ENCODE results near the gene REL. TPM values are rescaled to one million over a fixed set of nuclear protein-coding genes. Genes with fewer than 3 reads are reported as not detected.

The REL gene
- total and polyA plus RNA-seq, 2 of the 13 experiments (the other 11 are each of a cell fraction or from before 2014, with no cell fraction given) = 3.7 to 7.0 TPM

DNA sequence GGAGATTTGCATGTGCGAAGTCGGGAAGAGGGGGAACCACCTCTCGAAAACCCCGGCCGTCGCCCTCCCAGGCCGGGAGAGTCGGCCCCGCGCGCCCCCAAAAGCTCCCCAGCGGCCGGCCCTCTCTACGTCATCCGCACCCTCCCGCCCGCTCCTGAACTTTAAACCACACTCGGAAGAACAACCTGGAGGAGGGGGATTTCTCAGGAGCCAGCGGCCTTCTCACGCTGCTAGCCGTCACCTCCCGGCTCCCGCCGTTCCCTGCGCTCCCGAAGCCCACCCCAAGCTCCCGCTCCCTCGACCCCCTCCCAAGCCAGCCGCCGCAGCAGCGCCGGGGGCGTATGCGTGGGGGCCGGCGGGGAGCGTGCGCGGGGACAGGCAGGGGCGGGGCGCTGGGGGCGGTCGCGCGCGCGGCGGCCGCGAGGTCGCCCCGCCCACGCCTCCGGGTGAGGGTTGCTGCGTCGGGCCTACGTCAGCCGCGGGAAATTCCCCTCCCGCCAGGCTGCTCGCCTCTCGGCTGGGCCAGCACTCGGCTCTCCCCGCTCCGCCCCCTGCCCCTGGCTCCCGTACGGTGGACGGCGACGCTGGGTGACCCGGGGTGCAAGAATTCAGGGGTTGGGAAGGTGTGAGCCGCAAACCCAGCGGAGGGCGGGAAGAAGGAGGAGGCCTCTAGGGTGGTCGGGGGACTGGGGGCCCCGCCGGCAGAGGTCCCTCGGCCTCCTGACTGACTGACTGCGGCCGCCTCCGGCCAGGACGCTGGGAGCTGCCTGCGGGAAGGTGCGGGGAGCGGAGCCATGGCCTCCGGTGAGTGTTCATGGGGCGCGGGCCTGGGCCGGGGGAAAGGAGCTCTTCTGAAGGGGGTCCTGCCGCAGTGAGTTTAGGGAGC, at the start of gene REL (continued):
- TF ChIP-seq ZEB1 (IDR thresholded peaks at IDR 0.05; ENCODE audit: insufficient replicate concordance, low read depth) (peak; percentile 28), POLR2AphosphoS5 (IDR thresholded peaks at IDR 0.05; ENCODE audit: low read depth, low read length) (peak; percentile 87), ZNF10 (CRISPR knock-in tag; IDR thresholded peaks at IDR 0.05; ENCODE audit: borderline replicate concordance, low read depth) (no peak), ZNF281 (CRISPR knock-in tag; IDR thresholded peaks at IDR 0.05; ENCODE audit: borderline replicate concordance) (peak; percentile 1; the same call in 1 of the 2 replicates), HDAC1 (CRISPR knock-in tag; IDR thresholded peaks at IDR 0.05) (peak; percentile 82), PAF1 (CRISPR knock-in tag; IDR thresholded peaks at IDR 0.05) (no peak), YEATS4 (CRISPR knock-in tag; IDR thresholded peaks at IDR 0.05; ENCODE audit: borderline replicate concordance) (peak; percentile 93), PHF20 (CRISPR knock-in tag; IDR thresholded peaks at IDR 0.05) (peak; percentile 35; the same call in 1 of the 2 replicates), ZUFSP (CRISPR knock-in tag; IDR thresholded peaks at IDR 0.05; ENCODE audit: borderline replicate concordance) (no peak), RELA (CRISPR knock-in tag; IDR thresholded peaks at IDR 0.05) (peak; percentile 96), KDM5A (IDR thresholded peaks at IDR 0.05; ENCODE audit: borderline replicate concordance, low read length) (peak; percentile 41; the same call in 1 of the 2 replicates), ELK4 (CRISPR knock-in tag; IDR thresholded peaks at IDR 0.05; ENCODE audit: borderline replicate concordance) (no peak), TCF12 (IDR thresholded peaks at IDR 0.05) (no peak), TCF12 (CRISPR knock-in tag; IDR thresholded peaks at IDR 0.05) (no peak), FOXP4 (CRISPR knock-in tag; IDR thresholded peaks at IDR 0.05) (peak; percentile 10; the same call in 1 of the 2 replicates)
- TF ChIP-seq, protein P1, sequence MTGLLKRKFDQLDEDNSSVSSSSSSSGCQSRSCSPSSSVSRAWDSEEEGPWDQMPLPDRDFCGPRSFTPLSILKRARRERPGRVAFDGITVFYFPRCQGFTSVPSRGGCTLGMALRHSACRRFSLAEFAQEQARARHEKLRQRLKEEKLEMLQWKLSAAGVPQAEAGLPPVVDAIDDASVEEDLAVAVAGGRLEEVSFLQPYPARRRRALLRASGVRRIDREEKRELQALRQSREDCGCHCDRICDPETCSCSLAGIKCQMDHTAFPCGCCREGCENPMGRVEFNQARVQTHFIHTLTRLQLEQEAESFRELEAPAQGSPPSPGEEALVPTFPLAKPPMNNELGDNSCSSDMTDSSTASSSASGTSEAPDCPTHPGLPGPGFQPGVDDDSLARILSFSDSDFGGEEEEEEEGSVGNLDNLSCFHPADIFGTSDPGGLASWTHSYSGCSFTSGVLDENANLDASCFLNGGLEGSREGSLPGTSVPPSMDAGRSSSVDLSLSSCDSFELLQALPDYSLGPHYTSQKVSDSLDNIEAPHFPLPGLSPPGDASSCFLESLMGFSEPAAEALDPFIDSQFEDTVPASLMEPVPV (CRISPR knock-in tag; IDR thresholded peaks at IDR 0.05) = peak; percentile 55
- TF ChIP-seq, protein P2, sequence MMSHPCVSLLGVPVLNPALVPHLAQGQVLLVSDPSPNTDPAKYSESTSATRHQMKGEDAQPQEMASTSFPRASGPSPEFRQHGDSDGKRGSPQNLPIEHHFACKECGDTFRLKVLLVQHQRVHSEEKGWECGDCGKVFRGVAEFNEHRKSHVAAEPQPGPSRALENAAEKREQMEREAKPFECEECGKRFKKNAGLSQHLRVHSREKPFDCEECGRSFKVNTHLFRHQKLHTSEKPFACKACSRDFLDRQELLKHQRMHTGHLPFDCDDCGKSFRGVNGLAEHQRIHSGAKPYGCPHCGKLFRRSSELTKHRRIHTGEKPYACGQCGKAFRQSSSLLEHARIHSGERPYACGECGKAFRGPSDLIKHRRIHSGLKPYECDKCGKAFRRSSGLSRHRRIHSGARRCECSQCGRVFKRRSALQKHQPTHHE (CRISPR knock-in tag; IDR thresholded peaks at IDR 0.05; ENCODE audit: borderline replicate concordance) = no peak; the same call in 1 of the 2 replicates
